H1 (cell line): Measurements from ENCODE around the gene ADAMTS4. TPM values are rescaled to one million over a fixed set of nuclear protein-coding genes. Genes with fewer than 3 reads are reported as not detected.

Source experiments
- CHD7 ChIP-seq: fragments of 300-600 bp; sonication (generic); IDR thresholded peaks from 2 replicates; pipeline ENCODE4 v1.7.1; 2012; ENCODE audit warnings: low read length, moderate library complexity, mild to moderate bottlenecking, inconsistent platforms; ENCODE audit not compliant: insufficient replicate concordance
- USF2 ChIP-seq: IDR thresholded peaks from 2 replicates; pipeline ENCODE4 v1.6.1; 2011; ENCODE audit warnings: low read length, improper control_type of control experiment
- polyA plus RNA-seq, 7 experiments: library from polyadenylated mRNA; depleted of rRNA in 3 of 7; stranded (reverse) in 5 of 7; unstranded in 2 of 7; fragments of >200 nt in 5 of 7; fragments of 200-250 nt in 2 of 7; gene quantifications; 1 replicate in 5 of 7; 2 replicates in 1 of 7; 4 replicates in 1 of 7; pipeline versions ENCODE4 v1.2.1 to v1.2.3, GENCODE V29; 2011 to 2013; ENCODE audit warnings: missing spikeins in 2 of 7, mixed read lengths in 2 of 7
- total RNA-seq: library from RNA; stranded (reverse); fragmentation: NEBNext Ultra II Directional; extraction: Animal tissue kit (Norgen Biotek cat#: 25700); gene quantifications from 2 replicates; pipeline ENCODE4 v1.2.1, GENCODE V29; 2021

ADAMTS4 gene
- total and polyA plus RNA-seq, 2 of the 8 experiments (the other 6 are each of a cell fraction or from before 2014, with no cell fraction given): 4.6 to 7.2 TPM

GRCh38 chr1:161198897-161199431 is at the start of gene ADAMTS4 (continued):
- TF ChIP-seq CHD7 (no peak), USF2 (no peak)
